Activated T-cell treated with anti-CD3 and anti-CD28 coated beads for 48 hours (primary cell): ENCODE results near the gene PIP4K2A.

ENCODE experiments used
- DNase-seq: peaks from one replicate; pipeline ENCODE4 v3.0.0-alpha.2; 2020; ENCODE audit warnings: low read depth

The PIP4K2A gene

GRCh38 chr10:22618078-22618785 lies 96.1 kb downstream of the PIP4K2A start:
- DNase-seq, result no peak

- no peak for DNase-seq
Observed at GRCh38 chr10:22617516-22617915, 96.9 kb downstream of the PIP4K2A start.

GRCh38 chr10:22617051-22617450 lies 97.3 kb downstream of the PIP4K2A start:
- DNase-seq, result no peak

- no peak for DNase-seq
Observed at GRCh38 chr10:22615819-22616499, 98.4 kb downstream of the PIP4K2A start.

GRCh38 chr10:22615101-22615500 lies 99.3 kb downstream of the PIP4K2A start:
- DNase-seq, result no peak

- DNase-seq, result no peak
Observed at GRCh38 chr10:22613011-22613410, 101.4 kb downstream of the PIP4K2A start.

GRCh38 chr10:22612318-22612717 lies 102.1 kb downstream of the PIP4K2A start:
- DNase-seq, result no peak

GRCh38 chr10:22611425-22612115 lies 102.8 kb downstream of the PIP4K2A start:
- DNase-seq, result no peak

- no peak for DNase-seq
Observed at GRCh38 chr10:22610610-22611009, 103.8 kb downstream of the PIP4K2A start.

GRCh38 chr10:22609719-22610465 lies 104.5 kb downstream of the PIP4K2A start:
- DNase-seq, result no peak

- DNase-seq, result no peak
Observed at GRCh38 chr10:22609251-22609650, 105.1 kb downstream of the PIP4K2A start.

GRCh38 chr10:22607261-22607660 lies 107.1 kb downstream of the PIP4K2A start:
- DNase-seq, result no peak

- DNase-seq, result no peak
Observed at GRCh38 chr10:22606164-22606614, 108.2 kb downstream of the PIP4K2A start.

GRCh38 chr10:22605168-22605567 lies 109.2 kb downstream of the PIP4K2A start:
- DNase-seq, result no peak

GRCh38 chr10:22604344-22605126 lies 109.8 kb downstream of the PIP4K2A start:
- no peak for DNase-seq

- DNase-seq, result no peak
Observed at GRCh38 chr10:22603581-22603980, 110.8 kb downstream of the PIP4K2A start.

GRCh38 chr10:22601618-22602017 lies 112.8 kb downstream of the PIP4K2A start:
- DNase-seq, result no peak

GRCh38 chr10:22599636-22600228 lies 114.6 kb downstream of the PIP4K2A start:
- no peak for DNase-seq

GRCh38 chr10:22599048-22599561 lies 115.3 kb downstream of the PIP4K2A start:
- DNase-seq, result no peak

- no peak for DNase-seq
Observed at GRCh38 chr10:22598478-22598877, 115.9 kb downstream of the PIP4K2A start.

GRCh38 chr10:22597138-22597537 lies 117.2 kb downstream of the PIP4K2A start:
- no peak for DNase-seq
